ENCODE results near the gene GCNT1. TPM values are rescaled to one million over a fixed set of nuclear protein-coding genes. Genes with fewer than 3 reads are reported as not detected.

Gene GCNT1
- total RNA-seq, 1 experiment from 2014 or later, result 0.24 TPM

DNA sequence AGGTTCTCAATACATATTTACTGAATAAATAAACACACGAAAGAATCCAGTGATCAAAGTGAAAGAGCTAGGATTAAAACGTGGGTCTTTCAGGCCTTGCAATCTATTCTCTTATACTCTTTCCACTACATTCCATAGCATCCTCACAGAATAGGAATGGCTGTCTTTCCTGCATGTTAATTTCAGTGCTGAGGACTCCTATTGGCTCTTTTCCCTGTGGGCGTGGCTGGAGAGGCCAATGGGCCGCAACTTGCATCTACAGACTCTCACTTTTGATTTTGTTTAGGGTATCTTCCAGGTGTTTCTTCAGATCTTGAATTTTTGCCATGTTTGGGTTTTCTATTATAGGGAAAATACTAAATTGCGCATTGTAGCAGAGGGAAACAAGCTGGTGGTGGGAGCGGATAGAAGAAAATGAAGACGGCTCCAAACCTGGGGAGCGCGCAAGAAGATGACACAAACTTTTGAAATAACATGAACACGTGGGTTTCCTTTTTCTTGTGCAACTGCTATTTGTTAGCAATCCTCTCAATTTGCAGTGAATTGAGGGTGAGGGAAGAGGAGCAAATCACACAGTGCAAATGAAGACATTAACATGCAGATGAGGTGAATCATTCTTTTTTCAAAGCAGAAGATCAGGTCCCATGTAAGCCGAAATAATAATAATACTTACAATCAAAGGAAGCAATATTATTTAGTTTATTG lies 93.9 kb downstream of the GCNT1 start:
- no peak for DNase-seq (ENCODE audit: low read depth, low spot score)
- in situ Hi-C loops (cut with HindIII; ENCODE audit: low pct_unique_long_range_greater_than_20kb, low sequenced_read_pairs), result no loop called here

DNA sequence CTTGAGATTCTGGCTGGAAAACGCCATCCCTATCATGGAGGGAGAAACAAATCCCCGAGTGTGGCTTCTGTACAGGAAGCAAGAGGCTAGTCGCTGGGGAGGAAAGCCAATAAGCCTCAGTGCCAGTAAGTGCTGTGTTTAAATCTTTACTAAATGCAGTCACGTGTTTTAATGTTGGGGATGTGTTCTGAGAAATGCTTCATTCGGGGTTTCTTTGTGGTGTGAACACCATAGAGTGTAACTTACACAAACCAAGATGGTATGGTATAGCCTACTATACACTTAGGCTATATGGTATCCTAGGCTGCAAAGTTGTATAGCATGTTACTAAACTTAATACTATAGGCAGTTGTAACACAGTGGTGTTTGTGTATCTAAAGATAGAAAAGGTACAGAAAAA lies 94.7 kb downstream of the GCNT1 start:
- no peak for DNase-seq (ENCODE audit: low read depth, low spot score)
- in situ Hi-C loops (cut with HindIII; ENCODE audit: low pct_unique_long_range_greater_than_20kb, low sequenced_read_pairs), result no loop called here

Other genes starting within 250 kb of the GCNT1 start
- gene RFK, start 64.8 kb upstream of the GCNT1 start, total RNA-seq (2014; rRNA removed; shearing (Covaris generic)), result 33.5 and 35.9 TPM in 2 replicates